ENCODE measurements around the gene ADAMTSL3. TPM values are rescaled to one million over a fixed set of nuclear protein-coding genes. Genes with fewer than 3 reads are reported as not detected.

ADAMTSL3 gene
- polyA plus RNA-seq, 1 donor from 2014 or later, result 0.51 TPM

DNA sequence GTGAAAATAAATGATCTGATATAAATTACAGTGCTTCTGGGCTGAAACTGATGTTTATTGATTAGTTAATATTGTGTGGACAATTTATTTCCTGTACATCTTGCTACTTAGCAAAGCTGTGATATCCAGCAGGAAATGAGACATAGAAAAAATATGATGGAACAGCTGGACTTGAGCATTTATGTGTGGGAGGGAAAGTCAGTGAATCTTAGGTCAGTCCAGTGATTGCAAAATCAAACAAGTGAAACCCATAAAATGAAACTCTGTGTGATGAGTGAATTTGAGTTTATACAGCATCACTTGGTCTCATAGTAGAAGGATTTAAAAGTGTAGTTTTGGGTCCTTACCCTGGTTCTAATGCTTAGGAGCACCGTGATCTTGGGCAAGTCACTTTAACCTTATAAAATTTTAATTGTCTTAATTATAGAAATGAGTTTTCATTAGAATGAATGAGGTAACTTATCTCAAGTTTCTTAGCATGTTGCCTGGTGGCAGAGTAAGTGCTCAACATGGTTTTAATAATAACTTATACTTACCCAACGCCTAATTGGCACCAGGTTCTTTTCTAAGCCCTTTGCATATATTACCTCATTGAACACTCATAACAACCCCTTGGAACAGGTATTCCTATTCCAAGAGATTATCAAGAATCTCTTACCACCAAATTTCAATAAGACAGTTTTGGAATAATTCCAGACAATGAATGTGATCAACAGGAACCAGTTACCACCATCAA is 194.6 kb downstream of the ADAMTSL3 start:
- no peaks in the 10 kb centered on the region for H3K27me3 ChIP-seq (ENCODE audit: insufficient read depth, low read depth, low read length)
- H3K9ac ChIP-seq (ENCODE audit: low read length), result no peak overlapping the region
- TF ChIP-seq RAD21 (conservative IDR thresholded peaks at IDR 0.05) (no peak), POLR2AphosphoS5 (IDR thresholded peaks at IDR 0.05) (no peak), SMC3 (conservative IDR thresholded peaks at IDR 0.05; ENCODE audit: poor library complexity) (no peak), EZH2 (IDR thresholded peaks at IDR 0.05; ENCODE audit: borderline replicate concordance, insufficient read depth, low read length, poor library complexity, severe bottlenecking) (no peak), TAF1 (IDR thresholded peaks at IDR 0.05; ENCODE audit: low read depth) (no peak), EP300 (conservative IDR thresholded peaks at IDR 0.05; ENCODE audit: poor library complexity, severe bottlenecking) (no peak), MXI1 (conservative IDR thresholded peaks at IDR 0.05; ENCODE audit: poor library complexity, severe bottlenecking) (no peak)
- TF ChIP-seq, protein P1, sequence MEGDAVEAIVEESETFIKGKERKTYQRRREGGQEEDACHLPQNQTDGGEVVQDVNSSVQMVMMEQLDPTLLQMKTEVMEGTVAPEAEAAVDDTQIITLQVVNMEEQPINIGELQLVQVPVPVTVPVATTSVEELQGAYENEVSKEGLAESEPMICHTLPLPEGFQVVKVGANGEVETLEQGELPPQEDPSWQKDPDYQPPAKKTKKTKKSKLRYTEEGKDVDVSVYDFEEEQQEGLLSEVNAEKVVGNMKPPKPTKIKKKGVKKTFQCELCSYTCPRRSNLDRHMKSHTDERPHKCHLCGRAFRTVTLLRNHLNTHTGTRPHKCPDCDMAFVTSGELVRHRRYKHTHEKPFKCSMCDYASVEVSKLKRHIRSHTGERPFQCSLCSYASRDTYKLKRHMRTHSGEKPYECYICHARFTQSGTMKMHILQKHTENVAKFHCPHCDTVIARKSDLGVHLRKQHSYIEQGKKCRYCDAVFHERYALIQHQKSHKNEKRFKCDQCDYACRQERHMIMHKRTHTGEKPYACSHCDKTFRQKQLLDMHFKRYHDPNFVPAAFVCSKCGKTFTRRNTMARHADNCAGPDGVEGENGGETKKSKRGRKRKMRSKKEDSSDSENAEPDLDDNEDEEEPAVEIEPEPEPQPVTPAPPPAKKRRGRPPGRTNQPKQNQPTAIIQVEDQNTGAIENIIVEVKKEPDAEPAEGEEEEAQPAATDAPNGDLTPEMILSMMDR (IDR thresholded peaks at IDR 0.05; ENCODE audit: poor library complexity, severe bottlenecking), result no peak
- TF ChIP-seq, protein P2, sequence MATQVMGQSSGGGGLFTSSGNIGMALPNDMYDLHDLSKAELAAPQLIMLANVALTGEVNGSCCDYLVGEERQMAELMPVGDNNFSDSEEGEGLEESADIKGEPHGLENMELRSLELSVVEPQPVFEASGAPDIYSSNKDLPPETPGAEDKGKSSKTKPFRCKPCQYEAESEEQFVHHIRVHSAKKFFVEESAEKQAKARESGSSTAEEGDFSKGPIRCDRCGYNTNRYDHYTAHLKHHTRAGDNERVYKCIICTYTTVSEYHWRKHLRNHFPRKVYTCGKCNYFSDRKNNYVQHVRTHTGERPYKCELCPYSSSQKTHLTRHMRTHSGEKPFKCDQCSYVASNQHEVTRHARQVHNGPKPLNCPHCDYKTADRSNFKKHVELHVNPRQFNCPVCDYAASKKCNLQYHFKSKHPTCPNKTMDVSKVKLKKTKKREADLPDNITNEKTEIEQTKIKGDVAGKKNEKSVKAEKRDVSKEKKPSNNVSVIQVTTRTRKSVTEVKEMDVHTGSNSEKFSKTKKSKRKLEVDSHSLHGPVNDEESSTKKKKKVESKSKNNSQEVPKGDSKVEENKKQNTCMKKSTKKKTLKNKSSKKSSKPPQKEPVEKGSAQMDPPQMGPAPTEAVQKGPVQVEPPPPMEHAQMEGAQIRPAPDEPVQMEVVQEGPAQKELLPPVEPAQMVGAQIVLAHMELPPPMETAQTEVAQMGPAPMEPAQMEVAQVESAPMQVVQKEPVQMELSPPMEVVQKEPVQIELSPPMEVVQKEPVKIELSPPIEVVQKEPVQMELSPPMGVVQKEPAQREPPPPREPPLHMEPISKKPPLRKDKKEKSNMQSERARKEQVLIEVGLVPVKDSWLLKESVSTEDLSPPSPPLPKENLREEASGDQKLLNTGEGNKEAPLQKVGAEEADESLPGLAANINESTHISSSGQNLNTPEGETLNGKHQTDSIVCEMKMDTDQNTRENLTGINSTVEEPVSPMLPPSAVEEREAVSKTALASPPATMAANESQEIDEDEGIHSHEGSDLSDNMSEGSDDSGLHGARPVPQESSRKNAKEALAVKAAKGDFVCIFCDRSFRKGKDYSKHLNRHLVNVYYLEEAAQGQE (IDR thresholded peaks at IDR 0.05; ENCODE audit: borderline replicate concordance), result no peak
- no peak overlapping the region for H3K4me3 ChIP-seq (ENCODE audit: low read length)
- no peak overlapping the region for H3K27ac ChIP-seq (ENCODE audit: low read length)
- H3K9me2 ChIP-seq (ENCODE audit: insufficient read depth, low read length), result no peaks in the 10 kb centered on the region
- H3F3A ChIP-seq (ENCODE audit: insufficient read depth, low read length, poor library complexity, severe bottlenecking), result no peaks in the 10 kb centered on the region
- H3K4me2 ChIP-seq (ENCODE audit: low read length), result no peak overlapping the region
- H3K9me3 ChIP-seq (ENCODE audit: low read length), result no peaks in the 10 kb centered on the region
- no peaks in the 10 kb centered on the region for H4K20me1 ChIP-seq (ENCODE audit: insufficient read depth)
- H3K36me3 ChIP-seq (ENCODE audit: insufficient read depth, low read length), result no peaks in the 10 kb centered on the region
- H3K79me2 ChIP-seq (replicated peaks; ENCODE audit: insufficient read depth, low read length), result no peaks in the 10 kb centered on the region
- H2AFZ ChIP-seq (ENCODE audit: low read depth, low read length), result no peak overlapping the region

DNA sequence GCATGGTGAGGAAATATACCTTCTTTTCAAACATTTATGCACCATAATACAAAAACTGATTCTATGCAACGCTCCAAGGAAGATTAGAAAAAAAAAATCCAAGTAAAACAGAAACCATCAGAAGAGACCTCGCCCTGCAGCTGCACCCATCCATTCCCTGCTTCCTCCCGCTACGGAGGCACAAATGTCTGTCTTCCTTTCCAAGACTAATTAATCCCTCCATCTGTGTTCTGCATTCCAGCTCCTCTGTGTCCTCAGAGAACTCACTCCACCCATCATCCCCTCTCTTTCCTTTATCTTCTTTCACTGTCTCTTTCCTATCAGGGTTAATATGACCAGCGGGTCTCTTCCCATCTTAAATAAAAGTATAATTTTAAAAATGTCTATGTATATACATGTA is 196.1 kb downstream of the ADAMTSL3 start:
- H3K4me3 ChIP-seq (ENCODE audit: low read length), result no peak overlapping the region
- no peak overlapping the region for H3K27ac ChIP-seq (ENCODE audit: low read length)
- no peaks in the 10 kb centered on the region for H4K20me1 ChIP-seq (ENCODE audit: insufficient read depth)
- H2AFZ ChIP-seq (ENCODE audit: low read depth, low read length), result no peak overlapping the region
- TF ChIP-seq, protein P2 (IDR thresholded peaks at IDR 0.05; ENCODE audit: borderline replicate concordance), result no peak
- TF ChIP-seq, protein P1 (IDR thresholded peaks at IDR 0.05; ENCODE audit: poor library complexity, severe bottlenecking), result no peak
- TF ChIP-seq MXI1 (conservative IDR thresholded peaks at IDR 0.05; ENCODE audit: poor library complexity, severe bottlenecking), result no peak
- TF ChIP-seq RAD21 (conservative IDR thresholded peaks at IDR 0.05), result no peak
- no peak for TF ChIP-seq TAF1 (IDR thresholded peaks at IDR 0.05; ENCODE audit: low read depth)
- TF ChIP-seq EZH2 (IDR thresholded peaks at IDR 0.05; ENCODE audit: borderline replicate concordance, insufficient read depth, low read length, poor library complexity, severe bottlenecking), result no peak
- no peak for TF ChIP-seq SMC3 (conservative IDR thresholded peaks at IDR 0.05; ENCODE audit: poor library complexity)
- TF ChIP-seq EP300 (conservative IDR thresholded peaks at IDR 0.05; ENCODE audit: poor library complexity, severe bottlenecking), result no peak
- no peak for TF ChIP-seq POLR2AphosphoS5 (IDR thresholded peaks at IDR 0.05)
- no peaks in the 10 kb centered on the region for H3F3A ChIP-seq (ENCODE audit: insufficient read depth, low read length, poor library complexity, severe bottlenecking)
- no peaks in the 10 kb centered on the region for H3K27me3 ChIP-seq (ENCODE audit: insufficient read depth, low read depth, low read length)
- no peak overlapping the region for H3K4me2 ChIP-seq (ENCODE audit: low read length)
- no peaks in the 10 kb centered on the region for H3K9me2 ChIP-seq (ENCODE audit: insufficient read depth, low read length)
- no peaks in the 10 kb centered on the region for H3K9me3 ChIP-seq (ENCODE audit: low read length)
- no peaks in the 10 kb centered on the region for H3K79me2 ChIP-seq (replicated peaks; ENCODE audit: insufficient read depth, low read length)
- no peaks in the 10 kb centered on the region for H3K36me3 ChIP-seq (ENCODE audit: insufficient read depth, low read length)
- no peak overlapping the region for H3K9ac ChIP-seq (ENCODE audit: low read length)

All from neural cell (in vitro differentiated cells).